ENCODE data around the gene CATSPER1. TPM values are rescaled to one million over a fixed set of nuclear protein-coding genes. Genes with fewer than 3 reads are reported as not detected.

CATSPER1 gene
- total RNA-seq, 1 donor from 2014 or later, result 0.45 TPM

GRCh38 chr11:66068923-66069714 is 42.8 kb upstream of the CATSPER1 start:
- TF ChIP-seq EZH2 (IDR thresholded peaks at IDR 0.05; ENCODE audit: insufficient read depth, low read length) (no peak), CTCF (IDR thresholded peaks at IDR 0.05; ENCODE audit: insufficient read depth, low read depth, low read length) (peak; percentile 15)
- H3K27ac ChIP-seq (ENCODE audit: low read depth, low read length), result peak overlapping the region; percentile 65
- Mint-ChIP-seq H3K27ac (ENCODE audit: unreplicated experiment) (peak overlapping the region; percentile 70), H3K36me3 (ENCODE audit: low read depth, unreplicated experiment) (peaks cover 18% of the 10 kb centered on the region), H3K9me3 (ENCODE audit: unreplicated experiment) (no peaks in the 10 kb centered on the region), H3K4me1 (ENCODE audit: low read depth, unreplicated experiment) (peaks cover 32% of the 10 kb centered on the region), H3K4me3 (ENCODE audit: unreplicated experiment) (peak overlapping the region; percentile 85), H3K27me3 (ENCODE audit: low read depth, unreplicated experiment) (no peaks in the 10 kb centered on the region)
- H3K79me2 ChIP-seq (ENCODE audit: insufficient read depth, low read length), result peaks cover 57% of the 10 kb centered on the region
- H2AFZ ChIP-seq (ENCODE audit: low read depth, low read length), result no peak overlapping the region
- H3K27me3 ChIP-seq (ENCODE audit: insufficient read depth, low read length), result no peaks in the 10 kb centered on the region
- peak; percentile 53 for DNase-seq (ENCODE audit: low read depth)
- peaks cover 51% of the 10 kb centered on the region for H3K36me3 ChIP-seq (ENCODE audit: insufficient read depth, low read length)
- H3K4me1 ChIP-seq (ENCODE audit: insufficient read depth, low read length), result peaks cover 25% of the 10 kb centered on the region
- no peak for FAIRE-seq
- no peaks in the 10 kb centered on the region for H3K9me3 ChIP-seq (ENCODE audit: insufficient read depth, low read depth, low read length)
- peak overlapping the region; percentile 19 for H3K4me3 ChIP-seq (ENCODE audit: insufficient read depth, low read depth, low read length)
- H3K4me2 ChIP-seq (ENCODE audit: low read length), result peak overlapping the region; percentile 92
- H3K9ac ChIP-seq (ENCODE audit: low read length), result peak overlapping the region; percentile 85
- peaks cover 61% of the 10 kb centered on the region for H4K20me1 ChIP-seq (ENCODE audit: insufficient read depth, low read length)

- DNase-seq (ENCODE audit: low read depth) (peak; percentile 35), FAIRE-seq (no peak)
- no peak overlapping the region for H3K4me2 ChIP-seq (ENCODE audit: low read length)
- H3K4me1 Mint-ChIP-seq (ENCODE audit: low read depth, unreplicated experiment), result peaks cover 32% of the 10 kb centered on the region
- H3K36me3 ChIP-seq (ENCODE audit: insufficient read depth, low read length), result peaks cover 56% of the 10 kb centered on the region
- no peak overlapping the region for H2AFZ ChIP-seq (ENCODE audit: low read depth, low read length)
- no peak for TF ChIP-seq EZH2 (IDR thresholded peaks at IDR 0.05; ENCODE audit: insufficient read depth, low read length)
- TF ChIP-seq CTCF (IDR thresholded peaks at IDR 0.05; ENCODE audit: insufficient read depth, low read depth, low read length), result peak; percentile 78
- peaks cover 25% of the 10 kb centered on the region for H3K4me1 ChIP-seq (ENCODE audit: insufficient read depth, low read length)
- H3K4me3 Mint-ChIP-seq (ENCODE audit: unreplicated experiment), result peak overlapping the region; percentile 85
- peak overlapping the region; percentile 65 for H3K27ac ChIP-seq (ENCODE audit: low read depth, low read length)
- no peaks in the 10 kb centered on the region for H3K27me3 Mint-ChIP-seq (ENCODE audit: low read depth, unreplicated experiment)
- no peak overlapping the region for H3K4me3 ChIP-seq (ENCODE audit: insufficient read depth, low read depth, low read length)
- no peaks in the 10 kb centered on the region for H3K9me3 Mint-ChIP-seq (ENCODE audit: unreplicated experiment)
- peak overlapping the region; percentile 70 for H3K27ac Mint-ChIP-seq (ENCODE audit: unreplicated experiment)
- peaks cover 23% of the 10 kb centered on the region for H3K36me3 Mint-ChIP-seq (ENCODE audit: low read depth, unreplicated experiment)
- no peaks in the 10 kb centered on the region for H3K9me3 ChIP-seq (ENCODE audit: insufficient read depth, low read depth, low read length)
- H3K27me3 ChIP-seq (ENCODE audit: insufficient read depth, low read length), result no peaks in the 10 kb centered on the region
- H4K20me1 ChIP-seq (ENCODE audit: insufficient read depth, low read length), result peaks cover 68% of the 10 kb centered on the region
- H3K9ac ChIP-seq (ENCODE audit: low read length), result no peak overlapping the region
- H3K79me2 ChIP-seq (ENCODE audit: insufficient read depth, low read length), result peaks cover 57% of the 10 kb centered on the region
Observed at GRCh38 chr11:66068154-66068821, 42.0 kb upstream of the CATSPER1 start.

Data from astrocyte (in vitro differentiated cells and primary cell).